B cell (primary cell): ENCODE results near the gene GSTP1. TPM values are rescaled to one million over a fixed set of nuclear protein-coding genes. Genes with fewer than 3 reads are reported as not detected.

ENCODE experiments used
- ATAC-seq: fragments of 200-7000 bp; cut with Tn5 transposase; one replicate; pipeline ENCODE4 v1.10.0; 2021; ENCODE audit warnings: low read depth, mild to moderate bottlenecking, moderate number of reproducible peaks, moderate library complexity
- CTCF ChIA-PET: fragments of 350-600 bp; sonication (Branson Sonifier 250); formaldehyde crosslinking; loops from one replicate; lab custom pipeline; 2021; ENCODE audit warnings: antibody characterized with exemption, inconsistent platforms; lab: Charles Lee
- POLR2A ChIA-PET: fragments of 350-600 bp; sonication (Branson Sonifier 250); formaldehyde crosslinking; loops from one replicate; lab custom pipeline; 2021; ENCODE audit warnings: antibody characterized with exemption; lab: Charles Lee
- DNase-seq: peaks from one replicate; pipeline ENCODE4 v3.0.0; 2013
- H2AFZ ChIP-seq: 2 replicates; pipeline ENCODE4 v1.6.1; 2012; ENCODE audit warnings: mild to moderate bottlenecking, low read depth, low read length; ENCODE audit not compliant: insufficient read depth, poor library complexity, severe bottlenecking
- H3K27ac ChIP-seq, 2 donors: 1 replicate in 1 of 2; 2 replicates in 1 of 2; pipeline ENCODE4 v1.5.1; 2012 to 2013; ENCODE audit warnings: low read length in 2 of 2, mild to moderate bottlenecking in 2 of 2, moderate library complexity in 1 of 2
- H3K27me3 ChIP-seq, 4 experiments: fragments of 200-600 bp in 1 of 4; sonication (generic) in 1 of 4; replicated peaks in 1 of 4; 1 replicate in 2 of 4; 2 replicates in 2 of 4; pipeline versions ENCODE4 v1.6.1 to v1.7.0; 2013 to 2016; ENCODE audit warnings: low read length in 3 of 4, mild to moderate bottlenecking in 2 of 4, mixed read lengths in 1 of 4, moderate library complexity in 1 of 4; ENCODE audit not compliant: insufficient read depth in 4 of 4, control insufficient read depth in 3 of 4; ENCODE audit errors: control extremely low read depth in 1 of 4
- H3K36me3 ChIP-seq, 2 experiments: replicated peaks in 1 of 2; 1 replicate in 1 of 2; 2 replicates in 1 of 2; pipeline versions ENCODE4 v1.6.1 to v1.7.1; 2013; ENCODE audit warnings: low read length in 1 of 2; ENCODE audit not compliant: insufficient read depth in 2 of 2, control insufficient read depth in 1 of 2; ENCODE audit errors: control extremely low read depth in 1 of 2, extremely low read depth in 1 of 2
- H3K4me1 ChIP-seq, 2 donors: fragments of 200-600 bp in 1 of 2; sonication (generic) in 1 of 2; 1 replicate in 1 of 2; 2 replicates in 1 of 2; pipeline versions ENCODE4 v1.5.1 to v1.6.1; 2013 to 2017; ENCODE audit warnings: low read length in 2 of 2; ENCODE audit not compliant: control insufficient read depth in 2 of 2, insufficient read depth in 2 of 2
- H3K4me2 ChIP-seq: replicated peaks from 2 replicates; pipeline ENCODE3; 2012; ENCODE audit warnings: mild to moderate bottlenecking, low read depth, low read length; ENCODE audit not compliant: poor library complexity, severe bottlenecking
- H3K4me3 ChIP-seq, 5 experiments: fragments of 200-600 bp in 1 of 5; sonication (generic) in 1 of 5; 1 replicate in 3 of 5; 2 replicates in 2 of 5; pipeline versions ENCODE4 v1.5.1 to v1.7.0; 2011 to 2016; ENCODE audit warnings: low read length in 4 of 5, mild to moderate bottlenecking in 4 of 5, low read depth in 2 of 5, control low read depth in 1 of 5, moderate library complexity in 1 of 5; ENCODE audit not compliant: insufficient read depth in 1 of 5; ENCODE audit errors: control extremely low read depth in 1 of 5, extremely low read depth in 1 of 5
- H3K79me2 ChIP-seq: fragments of 200-600 bp; sonication (generic); one replicate; pipeline ENCODE4 v1.6.0; 2016; ENCODE audit warnings: low read length; ENCODE audit not compliant: control insufficient read depth, insufficient read depth
- H3K9ac ChIP-seq: fragments of 200-600 bp; sonication (generic); 2 replicates; pipeline ENCODE4 v1.6.1; 2017; ENCODE audit warnings: mild to moderate bottlenecking, low read length, moderate library complexity
- H3K9me3 ChIP-seq, 3 donors: one replicate each; pipeline versions ENCODE4 v1.6.1 to v1.7.1; 2013; ENCODE audit warnings: low read length in 2 of 3; ENCODE audit not compliant: control insufficient read depth in 2 of 3, insufficient read depth in 1 of 3; ENCODE audit errors: control extremely low read depth in 1 of 3
- H4K20me1 ChIP-seq: 2 replicates; pipeline ENCODE4 v1.6.0; 2012; ENCODE audit warnings: mild to moderate bottlenecking, low read length; ENCODE audit not compliant: insufficient read depth, control insufficient read depth, poor library complexity, severe bottlenecking
- H3K27ac Mint-ChIP-seq: one replicate; pipeline ENCODE4 v1.8.0; 2021; ENCODE audit warnings: mixed read lengths
- H3K27me3 Mint-ChIP-seq: one replicate; pipeline ENCODE4 v1.8.0; 2021; ENCODE audit warnings: mixed read lengths
- H3K4me1 Mint-ChIP-seq: one replicate; pipeline ENCODE4 v1.8.0; 2021; ENCODE audit warnings: mixed read lengths
- H3K4me3 Mint-ChIP-seq: one replicate; pipeline ENCODE4 v1.8.0; 2021; ENCODE audit warnings: mixed read lengths
- H3K9me3 Mint-ChIP-seq: one replicate; pipeline ENCODE4 v1.8.0; 2022; ENCODE audit warnings: mixed read lengths; ENCODE audit not compliant: insufficient read depth
- EZH2 ChIP-seq: IDR thresholded peaks from 2 replicates; pipeline ENCODE4 v1.6.1; 2012; ENCODE audit warnings: borderline replicate concordance, low read depth, mild to moderate bottlenecking, moderate library complexity, low read length; ENCODE audit not compliant: insufficient read depth, poor library complexity, severe bottlenecking
- WGBS: methylation state at CpG from one replicate; pipeline ENCODE4 v1.1.5; 2013; ENCODE audit warnings: missing lambda C conversion rate; ENCODE audit not compliant: insufficient coverage; 5-methylcytosine and 5-hydroxymethylcytosine counted together
- intact Hi-C: fragments of 100-400 bp; cut with micrococcal nuclease; formaldehyde crosslinking; loops from one replicate; pipeline ENCODE4 v1.10.0; 2022
- polyA plus RNA-seq: library from polyadenylated mRNA; depleted of rRNA; stranded (reverse); fragments of >200 nt; gene quantifications from 2 replicates; pipeline ENCODE4 v1.2.3, GENCODE V29; 2012
- total RNA-seq, 2 donors: library from RNA; stranded (reverse); fragments of 120-200 nt in 1 of 2; gene quantifications; 1 replicate in 1 of 2; 2 replicates in 1 of 2; pipeline versions ENCODE4 v1.2.3 to v1.2.4, GENCODE V29; 2013 to 2022
- TF ChIP-seq, protein P1 (sequence below): fragments of 200-600 bp; IDR thresholded peaks from one replicate; pipeline ENCODE4 v1.8.0; 2022; ENCODE audit warnings: antibody characterized with exemption, mild to moderate bottlenecking

The GSTP1 gene
- total and polyA plus RNA-seq, 2 donors (not counting 1 experiment from before 2014, with no cell fraction given), result 200 to 313 TPM

DNA sequence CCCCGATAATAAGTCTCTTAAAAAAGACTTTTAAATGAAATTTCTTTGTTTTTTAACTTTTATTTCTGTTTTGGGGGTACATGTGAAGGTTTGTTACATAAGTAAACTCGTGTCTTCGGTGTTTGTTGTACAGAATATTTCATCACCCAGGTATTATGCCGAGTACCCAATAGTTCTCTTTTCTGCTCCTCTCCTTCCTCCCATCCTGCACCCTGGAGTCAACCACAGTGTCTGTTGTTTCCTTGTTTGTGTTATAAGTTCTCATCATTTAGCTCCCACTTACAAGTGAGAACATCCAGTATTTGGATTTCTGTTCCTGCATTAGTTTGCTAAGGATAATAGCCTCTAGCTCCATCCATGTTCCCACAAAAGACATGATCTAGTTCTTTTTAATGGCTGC lies 1.6 kb upstream of the GSTP1 start:
- DNase-seq, result no peak
- H3K9me3 Mint-ChIP-seq, result no peaks in the 10 kb centered on the region
- peaks cover 54% of the 10 kb centered on the region for H3K4me1 Mint-ChIP-seq
- Histone ChIP-seq H3K4me2 (peak overlapping the region; percentile 94), H3K79me2 (no peaks in the 10 kb centered on the region), H3K27ac (no peak overlapping the region), H3K4me1 (peaks cover 52 to 57% of the 10 kb centered on the region in 2 donors), H3K9ac (no peak overlapping the region), H3K27me3 (peaks cover 0 to 18% (median 6%) of the 10 kb centered on the region in 4 experiments), H3K9me3 (peaks cover 0 to 6% (median 0%) of the 10 kb centered on the region in 3 donors), H3K4me3 (no peak overlapping the region), H2AFZ (no peak overlapping the region), H4K20me1 (no peaks in the 10 kb centered on the region), H3K36me3 (no peaks in the 10 kb centered on the region)
- ATAC-seq, result no peak
- peaks cover 10% of the 10 kb centered on the region for H3K27me3 Mint-ChIP-seq
- intact Hi-C loops, result loop anchor here (10.0 kb wide), 2 partner anchors 177 to 317 kb away; partner anchors contain the start of genes GRK2, PPP1CA and TBC1D10C
- ChIA-PET POLR2A (interaction anchor here (1.0 kb wide), 2 partner anchors 24 to 85 kb away, joined by 3 to 4 read pairs; no protein-coding TSS in a partner anchor), CTCF (interaction anchor here (1.0 to 3.6 kb wide), 8 partner anchors 9 to 320 kb away, joined by 3 to 30 read pairs (median 4); partner anchors contain the start of genes NUDT8 and POLD4)
- H3K27ac Mint-ChIP-seq, result peak overlapping the region; percentile 78
- WGBS, result no CpG with 5 or more reads among the region's 4 CpGs
- H3K4me3 Mint-ChIP-seq, result peak overlapping the region; percentile 78
- TF ChIP-seq, protein P1, sequence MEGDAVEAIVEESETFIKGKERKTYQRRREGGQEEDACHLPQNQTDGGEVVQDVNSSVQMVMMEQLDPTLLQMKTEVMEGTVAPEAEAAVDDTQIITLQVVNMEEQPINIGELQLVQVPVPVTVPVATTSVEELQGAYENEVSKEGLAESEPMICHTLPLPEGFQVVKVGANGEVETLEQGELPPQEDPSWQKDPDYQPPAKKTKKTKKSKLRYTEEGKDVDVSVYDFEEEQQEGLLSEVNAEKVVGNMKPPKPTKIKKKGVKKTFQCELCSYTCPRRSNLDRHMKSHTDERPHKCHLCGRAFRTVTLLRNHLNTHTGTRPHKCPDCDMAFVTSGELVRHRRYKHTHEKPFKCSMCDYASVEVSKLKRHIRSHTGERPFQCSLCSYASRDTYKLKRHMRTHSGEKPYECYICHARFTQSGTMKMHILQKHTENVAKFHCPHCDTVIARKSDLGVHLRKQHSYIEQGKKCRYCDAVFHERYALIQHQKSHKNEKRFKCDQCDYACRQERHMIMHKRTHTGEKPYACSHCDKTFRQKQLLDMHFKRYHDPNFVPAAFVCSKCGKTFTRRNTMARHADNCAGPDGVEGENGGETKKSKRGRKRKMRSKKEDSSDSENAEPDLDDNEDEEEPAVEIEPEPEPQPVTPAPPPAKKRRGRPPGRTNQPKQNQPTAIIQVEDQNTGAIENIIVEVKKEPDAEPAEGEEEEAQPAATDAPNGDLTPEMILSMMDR, result no peak
- TF ChIP-seq EZH2, result no peak

DNA sequence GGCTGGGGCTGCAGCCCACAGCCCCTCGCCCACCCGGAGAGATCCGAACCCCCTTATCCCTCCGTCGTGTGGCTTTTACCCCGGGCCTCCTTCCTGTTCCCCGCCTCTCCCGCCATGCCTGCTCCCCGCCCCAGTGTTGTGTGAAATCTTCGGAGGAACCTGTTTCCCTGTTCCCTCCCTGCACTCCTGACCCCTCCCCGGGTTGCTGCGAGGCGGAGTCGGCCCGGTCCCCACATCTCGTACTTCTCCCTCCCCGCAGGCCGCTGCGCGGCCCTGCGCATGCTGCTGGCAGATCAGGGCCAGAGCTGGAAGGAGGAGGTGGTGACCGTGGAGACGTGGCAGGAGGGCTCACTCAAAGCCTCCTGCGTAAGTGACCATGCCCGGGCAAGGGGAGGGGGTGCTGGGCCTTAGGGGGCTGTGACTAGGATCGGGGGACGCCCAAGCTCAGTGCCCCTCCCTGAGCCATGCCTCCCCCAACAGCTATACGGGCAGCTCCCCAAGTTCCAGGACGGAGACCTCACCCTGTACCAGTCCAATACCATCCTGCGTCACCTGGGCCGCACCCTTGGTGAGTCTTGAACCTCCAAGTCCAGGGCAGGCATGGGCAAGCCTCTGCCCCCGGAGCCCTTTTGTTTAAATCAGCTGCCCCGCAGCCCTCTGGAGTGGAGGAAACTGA lies 731 bp downstream of the GSTP1 start:
- Mint-ChIP-seq H3K4me1 (peaks cover 70% of the 10 kb centered on the region), H3K4me3 (peak overlapping the region; percentile 75), H3K27ac (peak overlapping the region; percentile 100), H3K27me3 (peaks cover 1% of the 10 kb centered on the region), H3K9me3 (peaks cover 3% of the 10 kb centered on the region)
- Histone ChIP-seq H3K9ac (peak overlapping the region; percentile 71), H2AFZ (peak overlapping the region; percentile 79), H4K20me1 (no peaks in the 10 kb centered on the region), H3K36me3 (no peaks in the 10 kb centered on the region), H3K79me2 (no peaks in the 10 kb centered on the region), H3K4me1 (peaks cover 70 to 76% of the 10 kb centered on the region in 2 donors), H3K4me2 (peak overlapping the region; percentile 94), H3K9me3 (peaks cover 0 to 7% (median 0%) of the 10 kb centered on the region in 3 donors), H3K27me3 (no peaks in the 10 kb centered on the region), H3K27ac (peak overlapping the region; percentile 51 to 91), H3K4me3 (peak overlapping the region in 4 of 5 experiments; percentile 48 to 69 (median 62))
- TF ChIP-seq, protein P1, result no peak
- no peak for TF ChIP-seq EZH2
- ChIA-PET CTCF (interaction anchor here (0.6 to 3.6 kb wide), 6 partner anchors 8 to 51 kb away, joined by 5 to 30 read pairs (median 12); partner anchors contain the start of gene NUDT8), POLR2A (interaction anchor here (0.5 to 1.8 kb wide), 8 partner anchors 15 to 170 kb away, joined by 3 to 6 read pairs (median 5); partner anchors contain the start of genes NUDT8 and TMEM134)
- peak; percentile 61 for DNase-seq
- 28% methylated on average over 18 of the region's 33 CpGs for WGBS
- no peak for ATAC-seq
- intact Hi-C loops, result loop anchor here (10.0 kb wide), 2 partner anchors 180 to 320 kb away; partner anchors contain the start of genes GRK2, PPP1CA and TBC1D10C
